H1 (cell line): ENCODE measurements around the gene PTPN13. TPM values are rescaled to one million over a fixed set of nuclear protein-coding genes. Genes with fewer than 3 reads are reported as not detected.
A peak's percentile ranks its signal among the peaks of the same experiment; 100 is the strongest.

Source experiments
- CTCF ChIA-PET: fragments of 300-600 bp; sonication (Branson Sonifier 250); formaldehyde crosslinking; loops from one replicate; lab custom pipeline; 2021; ENCODE audit not compliant: partially characterized antibody; lab: Charles Lee
- POLR2A ChIA-PET: fragments of 300-600 bp; sonication (Branson Sonifier 250); formaldehyde crosslinking; loops from one replicate; lab custom pipeline; 2021; ENCODE audit warnings: inconsistent platforms; ENCODE audit not compliant: partially characterized antibody; lab: Charles Lee
- DNase-seq, 2 experiments: peaks; one replicate each; pipeline versions ENCODE4 v3.0.0 to v3.0.0-alpha.2; 2010 to 2022; ENCODE audit warnings: low spot score in 2 of 2, low read depth in 1 of 2, mixed read lengths in 1 of 2
- FAIRE-seq: peaks from 2 replicates; lab custom pipeline; 2011; peaks lifted over from hg19 to GRCh38; lab: Jason Lieb, UNC
- H2AFZ ChIP-seq: 2 replicates; pipeline ENCODE4 v1.8.1; 2012; ENCODE audit warnings: low read length, inconsistent platforms
- H2AK5ac ChIP-seq: 2 replicates; pipeline ENCODE4 v1.6.1; 2013; ENCODE audit warnings: low read depth, low read length
- H2BK120ac ChIP-seq: replicated peaks from 2 replicates; pipeline ENCODE3; 2013; ENCODE audit warnings: low read depth, low read length, inconsistent platforms
- H2BK12ac ChIP-seq: 2 replicates; pipeline ENCODE4 v1.6.1; 2013; ENCODE audit warnings: low read depth, low read length
- H2BK15ac ChIP-seq: 2 replicates; pipeline ENCODE4 v1.6.1; 2013; ENCODE audit warnings: low read length
- H2BK20ac ChIP-seq: 2 replicates; pipeline ENCODE4 v1.6.1; 2013; ENCODE audit warnings: low read length
- H2BK5ac ChIP-seq: 2 replicates; pipeline ENCODE4 v1.6.1; 2013; ENCODE audit warnings: low read depth, low read length
- H3K14ac ChIP-seq: 2 replicates; pipeline ENCODE4 v1.6.1; 2013; ENCODE audit warnings: inconsistent platforms; ENCODE audit not compliant: insufficient read length
- H3K18ac ChIP-seq: 2 replicates; pipeline ENCODE4 v1.6.1; 2013; ENCODE audit warnings: low read length; ENCODE audit errors: extremely low read depth
- H3K23ac ChIP-seq: 2 replicates; pipeline ENCODE4 v1.6.1; 2013; ENCODE audit warnings: inconsistent platforms; ENCODE audit not compliant: insufficient read length
- H3K23me2 ChIP-seq: 2 replicates; pipeline ENCODE4 v1.6.1; 2013; ENCODE audit warnings: low read depth, low read length
- H3K27ac ChIP-seq: 2 replicates; pipeline ENCODE4 v1.6.1; 2011; ENCODE audit warnings: low read depth, low read length, inconsistent platforms
- H3K27me3 ChIP-seq, 4 experiments: replicated peaks in 1 of 4; 1 replicate in 1 of 4; 2 replicates in 3 of 4; pipeline versions ENCODE4 v1.6.1 to v1.8.1; 2011 to 2013; ENCODE audit warnings: low read length in 3 of 4, mild to moderate bottlenecking in 3 of 4, inconsistent platforms in 2 of 4, mixed read lengths in 2 of 4, moderate library complexity in 1 of 4; ENCODE audit not compliant: control insufficient read depth in 3 of 4, insufficient read depth in 3 of 4; ENCODE audit errors: extremely low read depth in 1 of 4
- H3K36me3 ChIP-seq, 4 experiments: 2 replicates each; pipeline versions ENCODE4 v1.6.1 to v1.8.1; 2011 to 2013; ENCODE audit warnings: mild to moderate bottlenecking in 4 of 4, low read length in 3 of 4, moderate library complexity in 2 of 4, control low read depth in 1 of 4, inconsistent platforms in 1 of 4; ENCODE audit not compliant: insufficient read depth in 4 of 4, control insufficient read depth in 2 of 4
- H3K4ac ChIP-seq: replicated peaks from 2 replicates; pipeline ENCODE3; 2013; ENCODE audit warnings: low read length, low read depth, mixed read lengths, inconsistent platforms; ENCODE audit not compliant: insufficient read length
- H3K4me1 ChIP-seq, 4 experiments: replicated peaks in 1 of 4; 1 replicate in 1 of 4; 2 replicates in 3 of 4; pipeline versions ENCODE4 v1.6.1 to v1.8.1; 2011 to 2013; ENCODE audit warnings: low read length in 3 of 4, inconsistent platforms in 2 of 4, mixed read lengths in 1 of 4; ENCODE audit not compliant: insufficient read depth in 4 of 4, control insufficient read depth in 3 of 4
- H3K4me2 ChIP-seq, 2 experiments: 2 replicates each; pipeline versions ENCODE4 v1.6.1 to v1.8.1; 2011 to 2013; ENCODE audit warnings: low read depth in 2 of 2, low read length in 2 of 2, control low read depth in 1 of 2, inconsistent platforms in 1 of 2, mild to moderate bottlenecking in 1 of 2; ENCODE audit not compliant: insufficient read depth in 1 of 2
- H3K4me3 ChIP-seq, 4 experiments: fragments of 200-600, 300-600 bp in 1 of 4; sonication (generic), shearing (Covaris generic), sonication (Bioruptor Twin) in 1 of 4; 2 replicates each; pipeline versions ENCODE4 v1.5.1 to v1.8.1; 2011 to 2016; ENCODE audit warnings: low read length in 4 of 4, low read depth in 3 of 4, control low read depth in 2 of 4, inconsistent platforms in 2 of 4, mild to moderate bottlenecking in 2 of 4, mixed read lengths in 1 of 4, moderate library complexity in 1 of 4; ENCODE audit not compliant: insufficient read depth in 2 of 4; ENCODE audit errors: extremely low read depth in 1 of 4
- H3K56ac ChIP-seq: replicated peaks from 2 replicates; pipeline ENCODE3; 2013; ENCODE audit warnings: low read depth, mild to moderate bottlenecking, mixed read lengths, low read length, inconsistent platforms; ENCODE audit not compliant: insufficient read length
- H3K79me1 ChIP-seq: 2 replicates; pipeline ENCODE4 v1.6.1; 2013; ENCODE audit warnings: low read depth, low read length, control low read depth
- H3K79me2 ChIP-seq, 2 experiments: 2 replicates each; pipeline versions ENCODE4 v1.6.1 to v1.8.1; 2012 to 2013; ENCODE audit warnings: low read length in 2 of 2, mild to moderate bottlenecking in 2 of 2, inconsistent platforms in 1 of 2; ENCODE audit not compliant: insufficient read depth in 2 of 2, control insufficient read depth in 1 of 2
- H3K9ac ChIP-seq, 4 experiments: replicated peaks in 1 of 4; 1 replicate in 1 of 4; 2 replicates in 3 of 4; pipeline versions ENCODE4 v1.6.1 to v1.8.1; 2011 to 2013; ENCODE audit warnings: low read depth in 3 of 4, low read length in 3 of 4, control low read depth in 2 of 4, mild to moderate bottlenecking in 2 of 4, moderate library complexity in 2 of 4, inconsistent platforms in 1 of 4; ENCODE audit errors: extremely low read depth in 1 of 4
- H3K9me3 ChIP-seq, 2 experiments: 2 replicates each; pipeline versions ENCODE4 v1.6.1 to v1.8.1; 2012 to 2013; ENCODE audit warnings: mild to moderate bottlenecking in 2 of 2, moderate library complexity in 2 of 2, control low read depth in 1 of 2, inconsistent platforms in 1 of 2, low read depth in 1 of 2, low read length in 1 of 2, mixed read lengths in 1 of 2; ENCODE audit not compliant: insufficient read depth in 2 of 2
- H4K20me1 ChIP-seq, 2 experiments: replicated peaks in 1 of 2; 2 replicates each; pipeline versions ENCODE3 to v1.8.1; 2011 to 2013; ENCODE audit warnings: inconsistent platforms in 2 of 2, low read length in 2 of 2, mild to moderate bottlenecking in 1 of 2; ENCODE audit not compliant: insufficient read depth in 2 of 2, control insufficient read depth in 1 of 2
- H4K5ac ChIP-seq: 2 replicates; pipeline ENCODE4 v1.6.1; 2013; ENCODE audit warnings: low read length, low read depth, mixed read lengths, inconsistent platforms; ENCODE audit not compliant: insufficient read length
- H4K8ac ChIP-seq: 2 replicates; pipeline ENCODE4 v1.8.0; 2013; ENCODE audit warnings: mild to moderate bottlenecking, moderate library complexity, low read length, inconsistent platforms; ENCODE audit not compliant: insufficient read depth; ENCODE audit errors: extremely low read depth
- H4K91ac ChIP-seq: replicated peaks from 2 replicates; pipeline ENCODE3; 2013; ENCODE audit warnings: low read length, mixed read lengths, inconsistent platforms; ENCODE audit not compliant: insufficient read length
- ASH2L ChIP-seq: fragments of 200-600, 300-600 bp; sonication (generic); IDR thresholded peaks from one replicate; pipeline ENCODE4 v1.7.1; 2017; ENCODE audit warnings: low read length
- BACH1 ChIP-seq: IDR thresholded peaks from 2 replicates; pipeline ENCODE4 v1.6.1; 2012; ENCODE audit warnings: low read length, improper control_type of control experiment
- E2F6 ChIP-seq: IDR thresholded peaks from 2 replicates; pipeline ENCODE4 v1.6.1; 2012; ENCODE audit warnings: inconsistent platforms
- EP300 ChIP-seq, 2 experiments: IDR thresholded peaks; 1 replicate in 1 of 2; 2 replicates in 1 of 2; pipeline ENCODE4 v1.6.1; 2011 to 2012; ENCODE audit warnings: low read depth in 2 of 2, low read length in 2 of 2, mild to moderate bottlenecking in 2 of 2, borderline replicate concordance in 1 of 2, inconsistent platforms in 1 of 2, moderate library complexity in 1 of 2
- EZH2 ChIP-seq: fragments of 200-600 bp; sonication (generic); IDR thresholded peaks from 2 replicates; pipeline ENCODE4 v1.7.1; 2012; ENCODE audit warnings: low read depth, mild to moderate bottlenecking, moderate library complexity, low read length, inconsistent platforms; ENCODE audit not compliant: severe bottlenecking
- JUND ChIP-seq: IDR thresholded peaks from 2 replicates; pipeline ENCODE4 v1.6.1; 2011; ENCODE audit warnings: mild to moderate bottlenecking, improper control_type of control experiment, low read length
- SAP30 ChIP-seq: fragments of 300-600 bp; sonication (generic); IDR thresholded peaks from 2 replicates; pipeline ENCODE4 v1.7.1; 2012; ENCODE audit warnings: low read length, moderate library complexity, mild to moderate bottlenecking, inconsistent platforms; ENCODE audit not compliant: insufficient read depth, insufficient replicate concordance
- WGBS, 2 experiments: shearing (Covaris generic) in 1 of 2; methylation state at CpG; one replicate each; pipeline versions ENCODE4 v1.1.6 to v1.1.7; 2013 to 2015; ENCODE audit warnings: low lambda C conversion rate in 2 of 2, mixed read lengths in 2 of 2, inconsistent platforms in 1 of 2, low coverage in 1 of 2, missing lambda C conversion rate in 1 of 2; ENCODE audit not compliant: insufficient replicate concordance in 2 of 2, insufficient coverage in 1 of 2, insufficient read length in 1 of 2; ENCODE audit errors: extremely low coverage in 1 of 2, missing lambda C conversion rate in 1 of 2; 5-methylcytosine and 5-hydroxymethylcytosine counted together
- long read RNA-seq, 2 experiments: library from RNA in 1 of 2; library from capped mRNA in 1 of 2; stranded (forward); transcript quantifications; one replicate each; pipeline ENCODE4 v2.0.0, GENCODE V29; 2021; ENCODE audit warnings: inconsistent platforms in 1 of 2
- polyA minus RNA-seq, 3 experiments: library from RNA; depleted of rRNA, polyadenylated mRNA; stranded (reverse); fragments of >200 nt; gene quantifications; 1 replicate in 2 of 3; 2 replicates in 1 of 3; pipeline ENCODE4 v1.2.3, GENCODE V29; 2011
- polyA plus RNA-seq, 7 experiments: library from polyadenylated mRNA; depleted of rRNA in 3 of 7; stranded (reverse) in 5 of 7; unstranded in 2 of 7; fragments of >200 nt in 5 of 7; fragments of 200-250 nt in 2 of 7; gene quantifications; 1 replicate in 5 of 7; 2 replicates in 1 of 7; 4 replicates in 1 of 7; pipeline versions ENCODE4 v1.2.1 to v1.2.3, GENCODE V29; 2011 to 2013; ENCODE audit warnings: missing spikeins in 2 of 7, mixed read lengths in 2 of 7
- total RNA-seq: library from RNA; stranded (reverse); fragmentation: NEBNext Ultra II Directional; extraction: Animal tissue kit (Norgen Biotek cat#: 25700); gene quantifications from 2 replicates; pipeline ENCODE4 v1.2.1, GENCODE V29; 2021

PTPN13 gene
- total RNA-seq: 54.3 and 57.9 TPM in 2 replicates
- 11.5 and 12.7 TPM in 2 replicates for polyA plus RNA-seq (2011; rRNA removed)
- 16.8 TPM for polyA plus RNA-seq (2011; cell fraction: cytosol; rRNA removed)
- polyA plus RNA-seq (2011; cell fraction: nucleus; rRNA removed): 13.2 TPM
- 22.7 to 54.1 TPM (median 30.1 TPM) in 4 replicates for polyA plus RNA-seq (2012, experiment 1 of 2)
- 1.4 TPM for polyA plus RNA-seq (2012, experiment 2 of 2)
- polyA plus RNA-seq (2013, experiment 1 of 2): 22.4 TPM
- polyA plus RNA-seq (2013, experiment 2 of 2): 22.6 TPM
- polyA minus RNA-seq (2011; rRNA and poly(A)+ RNA removed): 46.5 and 58.1 TPM in 2 replicates
- polyA minus RNA-seq (2011; cell fraction: cytosol; rRNA and poly(A)+ RNA removed): 37.4 TPM
- 98.7 TPM for polyA minus RNA-seq (2011; cell fraction: nucleus; rRNA and poly(A)+ RNA removed)
- long read RNA-seq, experiment 1, partial matches to known transcripts: 48 of 52 reads
- long read RNA-seq, experiment 1, other reads (novel, unspliced or antisense): 4 of 52 reads
- long read RNA-seq, experiment 2, partial matches to known transcripts: 3 of 6 reads
- long read RNA-seq, experiment 2, other reads (novel, unspliced or antisense): 3 of 6 reads

GRCh38 chr4:86593688-86594558, at the start of gene PTPN13:
TSS of gene PTPN13 (plus strand) at chr4:86594315. CDS start at chr4:86635257, 40,942 bp downstream.
- Histone ChIP-seq H3K36me3 (no peaks in the 10 kb centered on the region), H3K79me2 (peaks cover 3 to 39% of the 10 kb centered on the region in 2 experiments; a peak in 3 of 4 replicates), H3K4me2 (peak within 1 kb of the TSS; percentile 57 to 81), H3K18ac (peak within 1 kb of the TSS; percentile 88), H3K4me1 (peaks cover 3 to 9% (median 5%) of the 10 kb centered on the region in 4 experiments; a peak in 4 of 7 replicates), H4K8ac (peak within 1 kb of the TSS; percentile 31; the same call in 1 of the 2 replicates), H2AFZ (peak within 1 kb of the TSS; percentile 66; the same call in 1 of the 2 replicates), H3K79me1 (no peaks in the 10 kb centered on the region), H3K23me2 (peaks cover 8% of the 10 kb centered on the region), H4K5ac (peak within 1 kb of the TSS; percentile 37), H3K14ac (no peak within 1 kb of the TSS), H3K4ac (no peak within 1 kb of the TSS), H3K27me3 (no peaks in the 10 kb centered on the region), H4K91ac (peak within 1 kb of the TSS; percentile 67), H4K20me1 (peaks cover 2 to 3% of the 10 kb centered on the region in 2 experiments), H3K9me3 (no peaks in the 10 kb centered on the region), H2BK15ac (no peak within 1 kb of the TSS), H3K56ac (peak within 1 kb of the TSS; percentile 35), H3K9ac (peak within 1 kb of the TSS; percentile 65 to 87 (median 84)), H3K27ac (peak within 1 kb of the TSS; percentile 76), H2AK5ac (no peak within 1 kb of the TSS), H2BK20ac (no peak within 1 kb of the TSS), H3K4me3 (peak within 1 kb of the TSS; percentile 87 to 99 (median 96)), H2BK5ac (peak within 1 kb of the TSS; percentile 60), H2BK12ac (peak within 1 kb of the TSS; percentile 42; the same call in 1 of the 2 replicates), H2BK120ac (no peak within 1 kb of the TSS), H3K23ac (no peak within 1 kb of the TSS)
- ChIA-PET CTCF (interaction anchor here (0.5 to 3.1 kb wide), 7 partner anchors 11 to 181 kb away, joined by 3 to 19 read pairs (median 3); no protein-coding TSS in a partner anchor), POLR2A (interaction anchor here (0.6 to 2.7 kb wide), 23 partner anchors 8 to 310 kb away, joined by 3 to 11 read pairs (median 4); no protein-coding TSS in a partner anchor)
- peak; percentile 78 for FAIRE-seq
- WGBS, 2 experiments: 1% methylated on average over 59 of the region's 60 CpGs; no CpG with 5 or more reads in 1 of the 2 experiments
- peak; percentile 99 for DNase-seq
- TF ChIP-seq E2F6 (peak; percentile 49), ASH2L (peak; percentile 86), JUND (no peak; the same call in 1 of the 2 replicates), BACH1 (no peak), SAP30 (peak; percentile 93), EZH2 (no peak), EP300 (IDR thresholded peaks at IDR 0.05; ENCODE audit: borderline replicate concordance in 1 of 2, low read depth in 2 of 2, low read length in 2 of 2) (no peak)
